Transverse colon (tissue), 4 donors: ENCODE data around the gene OXCT2. TPM values are rescaled to one million over a fixed set of nuclear protein-coding genes. Genes with fewer than 3 reads are reported as not detected.

Source experiments
- DNase-seq: peaks from one replicate; pipeline ENCODE4 v3.0.0-alpha.2; 2019
- H3K27ac ChIP-seq, 4 donors: fragments of 200-600 bp; sonication (generic); 2 replicates each; pipeline ENCODE4 v1.5.1; 2016 to 2018; ENCODE audit warnings: inconsistent platforms in 4 of 4
- H3K27me3 ChIP-seq: fragments of 200-600 bp; sonication (generic); 2 replicates; pipeline ENCODE4 v1.5.1; 2017; ENCODE audit warnings: inconsistent platforms
- H3K36me3 ChIP-seq, 4 donors: fragments of 200-600 bp; sonication (generic); 2 replicates each; pipeline ENCODE4 v1.5.1; 2017 to 2019; ENCODE audit warnings: inconsistent platforms in 4 of 4
- H3K4me1 ChIP-seq, 4 donors: fragments of 200-600 bp; sonication (generic); 2 replicates each; pipeline ENCODE4 v1.5.1; 2017 to 2020; ENCODE audit warnings: inconsistent platforms in 4 of 4
- H3K4me3 ChIP-seq, 4 donors: fragments of 200-600 bp; sonication (generic); 1 replicate in 1 of 4; 2 replicates in 3 of 4; pipeline versions ENCODE4 v1.5.1 to v1.6.1; 2017 to 2019; ENCODE audit warnings: inconsistent platforms in 4 of 4
- H3K9me3 ChIP-seq, 2 donors: fragments of 200-600 bp; sonication (generic); 2 replicates each; pipeline ENCODE4 v1.5.1; 2017 to 2019; ENCODE audit warnings: inconsistent platforms in 2 of 2
- CTCF ChIP-seq, 5 experiments: fragments of 200-600 bp in 3 of 5; fragments of 450-650 bp in 2 of 5; sonication (generic) in 3 of 5; IDR thresholded peaks; 1 replicate in 2 of 5; 2 replicates in 3 of 5; pipeline ENCODE4 v1.5.1; 2016 to 2017; ENCODE audit warnings: antibody characterized with exemption in 5 of 5, inconsistent platforms in 3 of 5, mild to moderate bottlenecking in 2 of 5, moderate library complexity in 1 of 5
- EP300 ChIP-seq: sonication (generic); formaldehyde crosslinking; IDR thresholded peaks from one replicate; pipeline ENCODE4 v1.6.1; 2017; ENCODE audit warnings: antibody characterized with exemption, low read depth
- POLR2A ChIP-seq: fragments of 450-650 bp; IDR thresholded peaks from one replicate; pipeline ENCODE4 v1.6.1; 2016; ENCODE audit warnings: antibody characterized with exemption, mild to moderate bottlenecking, moderate library complexity
- POLR2AphosphoS5 ChIP-seq, 3 donors: sonication (generic); formaldehyde crosslinking; IDR thresholded peaks; one replicate each; pipeline ENCODE4 v1.6.1; 2016; ENCODE audit warnings: antibody characterized with exemption in 3 of 3
- WGBS, 2 donors: methylation state at CpG; one replicate each; pipeline ENCODE4 v1.1.5; 2018; ENCODE audit warnings: low coverage in 1 of 2; 5-methylcytosine and 5-hydroxymethylcytosine counted together
- in situ Hi-C, 4 donors: fragments of 200-750 bp; cut with MboI; loops; one replicate each; pipeline versions ENCODE4 v1.15.0 to v1.15.1; 2017; ENCODE audit warnings: low sequenced_read_pairs in 3 of 4, low pct_ligation_motif_present in 1 of 4, low pct_unique_long_range_greater_than_20kb in 1 of 4
- intact Hi-C: fragments of 100-400 bp; cut with DNase I; formaldehyde crosslinking; loops from one replicate; pipeline ENCODE4 v1.15.1; 2023; ENCODE audit warnings: low total_unique reads
- small RNA-seq, 4 donors: library from RNA; depleted of rRNA; stranded (forward); fragments of <200 nt; gene quantifications; one replicate each; pipeline ENCODE3, GENCODE V24; 2016
- total RNA-seq, 4 donors: library from RNA; depleted of rRNA; stranded (reverse); fragments of >200 nt; gene quantifications; one replicate each; pipeline ENCODE4 v1.1.0, GENCODE V29; 2016

Gene OXCT2
- total RNA-seq, 4 donors from 2014 or later: 0.40 to 10.8 (median 6.2) TPM

- no peak overlapping the region for H3K27ac ChIP-seq
- no peaks in the 10 kb centered on the region for H3K9me3 ChIP-seq
- no peak for DNase-seq
- H3K27me3 ChIP-seq: peaks cover 70% of the 10 kb centered on the region
- no peak overlapping the region for H3K4me3 ChIP-seq
- intact Hi-C loops: loop anchor here (5.0 kb wide), 2 partner anchors 114 to 1789 kb away; no protein-coding TSS in a partner anchor
- peaks cover 0 to 3% (median 0%) of the 10 kb centered on the region in 4 donors for H3K4me1 ChIP-seq
- no peak for TF ChIP-seq POLR2AphosphoS5 (IDR thresholded peaks at IDR 0.05)
- no peak for TF ChIP-seq EP300
- TF ChIP-seq POLR2A: no peak
- TF ChIP-seq CTCF (IDR thresholded peaks at IDR 0.05): no peak
- in situ Hi-C loops: loop anchor here in 2 of 4 donors (10.0 kb wide), 1 partner anchor 117 kb away; no protein-coding TSS in a partner anchor
- H3K36me3 ChIP-seq: no peaks in the 10 kb centered on the region
Observed at GRCh38 chr1:39721664-39722063, 49.5 kb downstream of the OXCT2 start.

- H3K9me3 ChIP-seq: no peaks in the 10 kb centered on the region
- in situ Hi-C loops (loop anchor here in 2 of 4 donors (10.0 kb wide), 1 partner anchor 116 kb away; no protein-coding TSS in a partner anchor), intact Hi-C loops (loop anchor here (5.0 kb wide), 2 partner anchors 113 to 1788 kb away; no protein-coding TSS in a partner anchor)
- 41 to 46% methylated on average over 3 to 7 of the region's 7 CpGs for whole genome bisulfite sequencing, 2 donors
- peaks cover 70% of the 10 kb centered on the region for H3K27me3 ChIP-seq
- H3K27ac ChIP-seq: no peak overlapping the region
- no peak for DNase-seq
- peaks cover 0 to 3% (median 0%) of the 10 kb centered on the region in 4 donors for H3K4me1 ChIP-seq
- TF ChIP-seq EP300 (no peak), POLR2AphosphoS5 (IDR thresholded peaks at IDR 0.05) (no peak), CTCF (IDR thresholded peaks at IDR 0.05) (peak; percentile 65 to 80 (median 78)), POLR2A (no peak)
- no peak overlapping the region for H3K4me3 ChIP-seq
- no peaks in the 10 kb centered on the region for H3K36me3 ChIP-seq
Observed at GRCh38 chr1:39720094-39720999, 50.8 kb downstream of the OXCT2 start.

Small RNA genes within 50 kb of the gene (small RNA-seq; reads per million reads assigned to genes)
- gene AL033527.1 (0 reads per million in 4 donors), gene RNU7-121P (0 reads per million in 4 donors)

Other genes starting within 250 kb of the OXCT2 start
- gene PABPC4, start 194.6 kb downstream of the OXCT2 start, total RNA-seq: 100 to 1,000 TPM in 3 of 4 donors, 10 to 100 TPM in 1; 79.1 to 193 (median 142) TPM
- gene HEYL, start 131.7 kb downstream of the OXCT2 start, total RNA-seq: 10 to 100 TPM in 1 of 4 donors, 1 to 10 TPM in 3; 1.2 to 12.1 (median 2.5) TPM
- not detected for gene NT5C1A, start 99.2 kb downstream of the OXCT2 start, total RNA-seq
- gene HPCAL4, start 79.9 kb downstream of the OXCT2 start, total RNA-seq: under 1 TPM in 2 of 4 donors, not detected in 2; 0.14 to 0.16 TPM
- 10 to 100 TPM in 3 of 4 donors, 1 to 10 TPM in 1; 9.8 to 43.3 (median 23.5) TPM for gene PPIE, start 32.5 kb downstream of the OXCT2 start, total RNA-seq
- 10 to 100 TPM in 3 of 4 donors, 1 to 10 TPM in 1; 1.2 to 27.2 (median 17.4) TPM for gene BMP8B, start 17.5 kb upstream of the OXCT2 start, total RNA-seq
- 10 to 100 TPM; 16.8 to 35.4 (median 19.2) TPM for gene TRIT1, start 112.2 kb upstream of the OXCT2 start, total RNA-seq
- 10 to 100 TPM; 14.2 to 27.3 (median 15.8) TPM for gene MYCL, start 130.6 kb upstream of the OXCT2 start, total RNA-seq
- gene MFSD2A, start 183.8 kb upstream of the OXCT2 start, total RNA-seq: 10 to 100 TPM in 3 of 4 donors, 1 to 10 TPM in 1; 2.0 to 79.3 (median 13.1) TPM